Liver (tissue), 9 donors: ENCODE data around the gene GADD45GIP1. TPM values are rescaled to one million over a fixed set of nuclear protein-coding genes. Genes with fewer than 3 reads are reported as not detected.
"Not testable (repeated sequence)": the region's sequence is repeated elsewhere in the genome, so short reads cannot be mapped to it uniquely, and the experiment has no call there.

Source experiments
- DNase-seq: peaks from one replicate; pipeline ENCODE4 v3.0.0-alpha.2; 2017; ENCODE audit warnings: low spot score
- H3K27ac ChIP-seq, 2 donors: one replicate each; pipeline ENCODE4 v1.7.0; 2013; ENCODE audit warnings: inconsistent platforms in 2 of 2, low read length in 2 of 2, control low read depth in 1 of 2, low read depth in 1 of 2, mild to moderate bottlenecking in 1 of 2
- H3K27me3 ChIP-seq, 4 donors: one replicate each; pipeline versions ENCODE4 v1.6.1 to v1.7.0; 2013; ENCODE audit warnings: low read length in 3 of 4, inconsistent platforms in 1 of 4, mild to moderate bottlenecking in 1 of 4, moderate library complexity in 1 of 4; ENCODE audit not compliant: control insufficient read depth in 4 of 4, insufficient read depth in 4 of 4
- H3K36me3 ChIP-seq, 4 donors: one replicate each; pipeline versions ENCODE4 v1.6.1 to v1.7.0; 2013; ENCODE audit warnings: low read length in 3 of 4, mild to moderate bottlenecking in 3 of 4, low read depth in 1 of 4, moderate library complexity in 1 of 4; ENCODE audit not compliant: control insufficient read depth in 4 of 4, insufficient read depth in 3 of 4
- H3K4me1 ChIP-seq, 4 donors: one replicate each; pipeline versions ENCODE4 v1.6.1 to v1.7.0; 2013; ENCODE audit warnings: low read length in 3 of 4, mild to moderate bottlenecking in 3 of 4, moderate library complexity in 1 of 4; ENCODE audit not compliant: control insufficient read depth in 4 of 4, insufficient read depth in 4 of 4
- H3K4me3 ChIP-seq, 3 donors: one replicate each; pipeline versions ENCODE4 v1.6.1 to v1.7.0; 2013; ENCODE audit warnings: low read length in 3 of 3, control low read depth in 1 of 3, low read depth in 1 of 3, mild to moderate bottlenecking in 1 of 3
- H3K9ac ChIP-seq, 2 donors: one replicate each; pipeline ENCODE4 v1.7.0; 2013; ENCODE audit warnings: low read length in 2 of 2, mild to moderate bottlenecking in 2 of 2, moderate library complexity in 2 of 2, control low read depth in 1 of 2, low read depth in 1 of 2
- H3K9me3 ChIP-seq, 4 donors: one replicate each; pipeline versions ENCODE4 v1.6.1 to v1.7.0; 2013; ENCODE audit warnings: low read length in 3 of 4; ENCODE audit not compliant: control insufficient read depth in 4 of 4
- ATF3 ChIP-seq: IDR thresholded peaks from 2 replicates; pipeline ENCODE4 v1.6.1; 2016; ENCODE audit warnings: antibody characterized with exemption
- EGR1 ChIP-seq, 2 donors: IDR thresholded peaks; 2 replicates each; pipeline ENCODE4 v1.6.1; 2016 to 2018; ENCODE audit warnings: antibody characterized with exemption in 2 of 2, low read depth in 2 of 2
- HNF4G ChIP-seq: IDR thresholded peaks from 2 replicates; pipeline ENCODE4 v1.6.1; 2016; ENCODE audit warnings: antibody characterized with exemption
- JUND ChIP-seq, 2 donors: IDR thresholded peaks; 2 replicates each; pipeline ENCODE4 v1.6.1; 2016; ENCODE audit warnings: antibody characterized with exemption in 2 of 2
- NR2F2 ChIP-seq: IDR thresholded peaks from 2 replicates; pipeline ENCODE4 v1.6.1; 2016; ENCODE audit warnings: antibody characterized with exemption
- RAD21 ChIP-seq, 2 donors: IDR thresholded peaks; 2 replicates each; pipeline ENCODE4 v1.6.1; 2016; ENCODE audit warnings: antibody characterized with exemption in 2 of 2, mild to moderate bottlenecking in 2 of 2
- REST ChIP-seq: IDR thresholded peaks from 2 replicates; pipeline ENCODE4 v1.6.1; 2016; ENCODE audit warnings: antibody characterized with exemption, mild to moderate bottlenecking
- ZBTB33 ChIP-seq: IDR thresholded peaks from 2 replicates; pipeline ENCODE4 v1.6.1; 2016; ENCODE audit warnings: antibody characterized with exemption
- WGBS: extraction: QIAGEN DNeasy Blood & Tissue Kit; methylation state at CpG from one replicate; pipeline ENCODE4 v1.1.7; 2013; 5-methylcytosine and 5-hydroxymethylcytosine counted together
- polyA plus RNA-seq, 2 donors: library from polyadenylated mRNA; stranded (reverse) in 1 of 2; unstranded in 1 of 2; fragments of 200-250 nt in 1 of 2; fragments of >200 nt in 1 of 2; fragmentation: Nextera tagmentation in 1 of 2; extraction: Ambion mirVana in 1 of 2; gene quantifications; one replicate each; pipeline versions ENCODE4 v1.2.1 to v1.2.3, GENCODE V29; 2013 to 2015
- total RNA-seq, 2 donors: library from RNA; depleted of rRNA; stranded (reverse); fragments of >200 nt; gene quantifications; one replicate each; pipeline ENCODE4 v1.2.3, GENCODE V29; 2014
- donor health status: healthy.
- donor health status: healthy.
- donor health status: healthy.
- donor health status: healthy.
- donor health status: healthy.

Gene GADD45GIP1
- total and polyA plus RNA-seq, 4 donors = 8.4 to 54.2 (median 22.9) TPM

- peak; percentile 7 for TF ChIP-seq REST
- DNase-seq, H3K36me3 ChIP-seq, H3K27me3 ChIP-seq, H3K9me3 ChIP-seq: not testable (repeated sequence)
- H3K4me1 ChIP-seq = peaks cover 5 to 18% (median 14%) of the 10 kb centered on the region in 4 donors
- peak overlapping the region in 1 of 2 donors; percentile 85 for H3K9ac ChIP-seq
- H3K27ac ChIP-seq = peak overlapping the region; percentile 80 to 89
- WGBS = 36% methylated on average over 31 of the region's 31 CpGs
- H3K4me3 ChIP-seq = peak overlapping the region; percentile 51 to 99 (median 85)
These were observed 448 bp upstream of the GADD45GIP1 start for GRCh38 chr19:12957389-12957952.

- TF ChIP-seq JUND (IDR thresholded peaks at IDR 0.05) = no peak
- no peak for TF ChIP-seq EGR1 (IDR thresholded peaks at IDR 0.05; ENCODE audit: low read depth in 2 of 2)
- no peak for TF ChIP-seq NR2F2
- no peak for TF ChIP-seq HNF4G
- no peak for TF ChIP-seq RAD21 (IDR thresholded peaks at IDR 0.05)
- no peak for TF ChIP-seq REST
- no peak for TF ChIP-seq ATF3
- TF ChIP-seq ZBTB33 = no peak
- Histone ChIP-seq H3K36me3 (peaks cover 0 to 20% (median 9%) of the 10 kb centered on the region in 4 donors), H3K9ac (peak overlapping the region in 1 of 2 donors; percentile 85), H3K4me1 (peaks cover 5 to 18% (median 14%) of the 10 kb centered on the region in 4 donors), H3K4me3 (peak overlapping the region; percentile 10 to 99 (median 51)), H3K27me3 (no peaks in the 10 kb centered on the region), H3K9me3 (no peaks in the 10 kb centered on the region), H3K27ac (peak overlapping the region in 1 of 2 donors; percentile 25)
- 70% methylated on average over 12 of the region's 12 CpGs for WGBS
- no peak for DNase-seq
These were observed 1.0 kb downstream of the GADD45GIP1 start for GRCh38 chr19:12955996-12956395.

GRCh38 chr19:12955575-12955974 lies 1.4 kb downstream of the GADD45GIP1 start:
- H3K27ac ChIP-seq = peak overlapping the region in 1 of 2 donors; percentile 25
- H3K4me3 ChIP-seq = not testable (repeated sequence)

More at GRCh38 chr19:12955575-12955974, 1.4 kb downstream of the GADD45GIP1 start:
- not testable (repeated sequence) for H3K9ac ChIP-seq, H3K9me3 ChIP-seq, H3K27me3 ChIP-seq, DNase-seq
- H3K36me3 ChIP-seq = peaks cover 0 to 22% (median 10%) of the 10 kb centered on the region in 4 donors
- 89% methylated on average over 9 of the region's 9 CpGs for WGBS
- H3K4me1 ChIP-seq = peaks cover 5 to 18% (median 14%) of the 10 kb centered on the region in 4 donors
